Stimulated activated CD8-positive, alpha-beta memory T cell treated with anti-CD3 and anti-CD28 coated beads, Interleukin-4, amount 100 ng/mL, for 24 hours (primary cell): ENCODE measurements around the gene TBC1D3G.
"Not testable (repeated sequence)": the region's sequence is repeated elsewhere in the genome, so short reads cannot be mapped to it uniquely, and the experiment has no call there.

Experiments
- DNase-seq: peaks from one replicate; pipeline ENCODE4 v3.0.0-alpha.2; 2020; ENCODE audit warnings: low read depth

The TBC1D3G gene

DNA sequence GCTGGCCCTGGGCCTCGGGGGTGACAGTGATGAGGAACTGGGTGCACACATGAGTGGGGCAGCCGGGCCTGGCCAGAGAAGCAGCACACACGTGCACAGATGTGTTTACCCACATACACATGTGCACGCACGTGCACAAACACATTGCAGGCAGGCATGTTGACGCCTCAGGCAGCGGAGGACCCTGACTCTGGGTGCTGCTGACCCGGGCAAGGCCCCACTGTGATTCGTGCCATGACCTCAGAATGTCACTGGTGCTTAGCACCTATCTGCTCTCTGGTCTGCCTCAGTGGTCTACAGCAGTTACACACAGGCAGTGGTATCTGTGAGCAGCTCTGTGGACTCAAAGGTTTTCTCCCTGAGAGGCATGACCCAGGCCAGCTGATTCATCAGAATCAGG, at the start of gene TBC1D3G:
Gene TBC1D3G (plus strand): TSS at position 301 of the 400 bp plus-strand sequence. CDS start 1,528 bp downstream, outside the sequence.
- DNase-seq = not testable (repeated sequence)

DNA sequence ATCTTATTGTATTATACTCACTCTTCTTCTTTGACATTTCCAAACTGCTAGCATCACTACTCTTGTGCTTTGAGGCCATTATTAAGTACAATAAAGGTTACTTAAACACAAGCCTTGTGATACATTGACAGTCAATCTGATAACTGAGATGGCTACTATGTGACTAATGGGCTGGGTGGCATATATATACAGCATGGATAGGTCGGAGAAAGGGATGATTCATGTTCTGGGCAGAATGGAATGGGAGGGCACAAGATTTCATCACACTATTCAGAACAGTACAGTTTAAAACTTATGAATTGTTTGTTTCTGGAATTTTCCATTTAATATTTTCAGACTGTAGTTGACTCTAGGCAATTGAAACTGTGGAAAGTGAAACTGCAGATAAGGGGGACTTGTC, 40.4 kb upstream of the TBC1D3G start:
- not testable (repeated sequence) for DNase-seq

DNA sequence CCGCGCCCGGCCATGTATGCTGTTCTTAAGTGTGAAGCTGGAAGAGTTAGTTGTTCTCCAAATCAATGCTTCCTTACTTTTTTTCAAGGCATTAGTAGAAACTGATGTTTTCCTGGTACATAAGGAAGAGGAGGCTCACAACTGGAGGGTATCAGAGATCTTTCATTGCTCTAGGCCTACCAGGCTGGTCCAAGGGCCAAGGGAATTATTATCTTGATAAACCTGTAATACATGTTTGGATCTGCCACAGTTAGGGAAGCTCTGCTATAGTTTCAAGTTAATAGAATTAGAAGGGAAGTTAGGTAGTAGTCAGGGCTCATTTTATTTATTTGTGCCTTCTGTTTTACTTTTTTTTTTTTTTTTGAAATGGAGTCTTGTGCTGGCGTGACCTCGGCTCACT, 39.5 kb upstream of the TBC1D3G start:
- not testable (repeated sequence) for DNase-seq

DNA sequence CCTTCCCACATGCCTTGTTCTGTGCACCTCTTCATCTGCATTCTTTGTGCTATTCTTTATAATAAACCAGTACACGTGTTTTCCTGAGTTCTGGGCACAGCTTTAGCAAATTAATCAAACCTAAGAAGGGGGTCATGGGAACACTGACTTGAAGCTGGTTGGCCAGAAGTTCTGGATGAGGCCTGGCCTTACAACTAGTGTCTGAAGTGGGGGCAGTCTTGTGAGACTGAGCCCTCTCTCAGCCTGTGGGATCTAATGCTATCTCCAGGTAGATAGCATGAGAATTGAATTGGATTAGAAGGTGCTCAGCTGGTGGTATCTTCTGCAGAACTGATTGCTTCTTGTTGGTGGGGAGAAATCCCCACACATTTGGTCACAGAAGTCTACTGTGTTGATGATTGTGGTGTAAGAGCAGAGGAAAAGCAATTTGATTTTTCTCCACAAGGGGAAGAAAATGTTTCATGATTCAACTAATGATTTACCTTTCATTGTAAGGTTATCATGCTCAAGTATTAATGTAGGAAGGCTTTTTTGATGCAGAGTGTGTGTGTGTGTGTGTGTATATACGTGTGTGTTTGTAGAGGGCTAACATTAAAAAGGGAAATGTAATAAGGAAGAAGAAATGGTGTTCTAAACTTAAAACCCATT, 33.6 kb upstream of the TBC1D3G start:
- DNase-seq = not testable (repeated sequence)

DNA sequence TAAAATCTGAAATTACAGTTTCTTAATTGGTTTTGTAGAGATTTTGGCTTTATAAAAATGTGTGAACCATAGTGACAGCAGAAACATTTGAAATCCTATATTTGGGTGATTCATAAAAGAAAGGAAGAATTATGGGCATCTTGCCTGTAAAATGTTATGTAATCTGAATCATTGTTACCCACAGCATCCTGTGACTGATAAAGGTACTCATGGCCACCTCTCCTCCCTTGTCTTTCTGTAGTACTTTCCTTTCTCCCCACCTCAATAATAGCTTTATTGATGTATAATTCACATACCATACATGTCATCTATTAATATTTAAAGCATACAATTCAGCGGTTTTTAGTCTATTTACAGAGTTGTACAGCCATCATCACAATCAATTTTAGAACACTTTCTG, 28.5 kb upstream of the TBC1D3G start:
- DNase-seq = not testable (repeated sequence)

DNA sequence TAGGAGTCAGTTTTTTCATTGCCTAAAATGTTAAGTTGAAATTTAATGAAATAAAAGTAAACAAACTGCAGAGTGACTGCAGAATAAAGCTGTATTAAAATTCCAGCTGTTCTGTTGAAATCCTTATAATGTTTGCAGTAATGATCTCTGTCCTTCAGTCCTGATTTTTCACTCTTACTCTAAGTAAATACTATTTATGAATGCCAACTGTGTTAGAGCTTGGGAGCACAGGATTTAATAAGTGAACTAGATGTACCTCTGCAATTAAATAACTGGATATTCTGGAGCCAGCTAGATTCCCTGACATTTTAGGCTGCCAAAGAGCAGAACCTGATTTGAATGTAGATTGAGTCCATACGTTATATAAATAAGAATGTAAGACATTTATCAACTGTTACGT, 7.9 kb upstream of the TBC1D3G start:
- not testable (repeated sequence) for DNase-seq

DNA sequence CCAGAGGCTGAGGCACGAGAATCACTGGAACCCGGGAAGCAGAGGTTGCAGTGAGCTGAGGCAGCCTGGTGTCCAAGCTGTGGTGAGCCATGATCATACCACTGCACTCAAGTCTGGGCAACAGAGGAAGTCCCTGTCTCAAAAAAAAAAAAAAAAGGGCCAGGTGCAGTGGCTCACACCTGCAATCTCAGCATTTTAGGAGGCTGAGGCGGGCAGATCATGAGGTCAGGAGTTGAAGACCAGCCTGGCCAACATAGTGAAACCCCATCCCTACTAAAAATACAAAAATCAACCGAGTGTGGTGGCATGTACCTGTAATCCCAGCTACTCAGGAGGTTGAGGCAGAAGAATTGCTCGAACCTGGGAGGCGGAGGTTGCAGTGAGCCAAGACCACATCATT, 38.8 kb downstream of the TBC1D3G start:
- not testable (repeated sequence) for DNase-seq

DNA sequence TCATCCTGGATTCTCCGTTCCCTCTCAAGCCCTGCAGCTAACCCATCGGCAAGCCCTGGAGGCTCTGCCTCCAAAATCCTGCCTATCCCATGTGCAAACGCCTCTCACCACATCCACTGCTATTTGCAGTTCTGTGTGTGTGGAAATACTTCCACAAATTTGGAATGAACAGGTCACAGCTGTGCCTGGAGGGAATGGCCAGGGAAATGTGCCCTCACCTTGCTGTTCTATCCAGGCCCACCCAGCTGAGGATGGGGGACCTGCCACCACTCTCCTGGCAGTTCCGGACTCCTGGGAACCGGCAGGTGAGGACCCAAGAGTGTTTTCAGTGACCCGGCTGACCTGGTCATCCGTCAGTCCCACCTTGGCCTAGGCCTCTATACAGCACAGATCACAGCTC, 52.3 kb downstream of the TBC1D3G start:
- DNase-seq = not testable (repeated sequence)
